HCT116 (cell line): ENCODE measurements around the gene ERRFI1. TPM values are rescaled to one million over a fixed set of nuclear protein-coding genes. Genes with fewer than 3 reads are reported as not detected.

ENCODE experiments used
- ATAC-seq: fragments of 200-7000 bp; cut with Tn5 transposase; 2 replicates; pipeline ENCODE4 v1.9.1; 2020; ENCODE audit warnings: mild to moderate bottlenecking, moderate library complexity
- BruUV-seq: library from RNA; stranded (reverse); fragments of 400-500 nt; replicated peaks from 2 replicates; lab custom pipeline; 2021; lab: Mats Ljungman, UMichigan
- CTCF ChIA-PET: fragments of 300-600 bp; sonication (Branson Sonifier 250); formaldehyde crosslinking; loops from one replicate; lab custom pipeline; 2021; ENCODE audit warnings: antibody characterized with exemption; lab: Charles Lee
- POLR2A ChIA-PET: fragments of 300-600, 350-600 bp; sonication (Branson Sonifier 250); formaldehyde crosslinking; loops from one replicate; lab custom pipeline; 2021; ENCODE audit warnings: antibody characterized with exemption; lab: Charles Lee
- RAD21 ChIA-PET, 2 experiments: fragments of 300-600 bp; sonication (Branson Sonifier 250); formaldehyde crosslinking; loops; one replicate each; lab custom pipeline; 2023; ENCODE audit warnings: low total read pairs in 2 of 2; ENCODE audit not compliant: uncharacterized antibody in 2 of 2, unreplicated experiment in 2 of 2, low non-redundant PET in 1 of 2; lab: Charles Lee
- DNase-seq: peaks from one replicate; pipeline ENCODE4 v3.0.0-alpha.2; 2010; ENCODE audit warnings: low read depth, low spot score
- H2AFZ ChIP-seq: fragments of 200-600 bp; shearing (Covaris generic), sonication (generic); 2 replicates; pipeline ENCODE4 v1.6.1; 2017; ENCODE audit warnings: low read depth, mixed run types, mixed read lengths, antibody characterized with exemption, low read length; ENCODE audit not compliant: poor library complexity, severe bottlenecking
- H3K27ac ChIP-seq: 2 replicates; pipeline ENCODE4 v1.5.1; 2012; ENCODE audit warnings: low read depth, low read length
- H3K27me3 ChIP-seq: fragments of 200-600 bp; sonication (generic); 2 replicates; pipeline ENCODE4 v1.6.1; 2016; ENCODE audit warnings: mixed run types, low read length, mixed read lengths; ENCODE audit not compliant: insufficient read depth
- H3K36me3 ChIP-seq, 2 experiments: fragments of 200-500 bp in 1 of 2; fragments of 200-600 bp in 1 of 2; sonication (Bioruptor generic) in 1 of 2; sonication (generic) in 1 of 2; 2 replicates each; pipeline versions ENCODE4 v1.5.1 to v1.6.1; 2014 to 2016; ENCODE audit warnings: low read length in 2 of 2, inconsistent platforms in 1 of 2, mixed read lengths in 1 of 2, mixed run types in 1 of 2; ENCODE audit not compliant: insufficient read depth in 2 of 2, control insufficient read depth in 1 of 2
- H3K4me1 ChIP-seq, 2 experiments: fragments of 200-600 bp in 1 of 2; sonication (generic) in 1 of 2; 2 replicates each; pipeline versions ENCODE4 v1.5.1 to v1.6.1; 2012 to 2017; ENCODE audit warnings: low read length in 2 of 2, inconsistent platforms in 1 of 2, mild to moderate bottlenecking in 1 of 2, mixed read lengths in 1 of 2, mixed run types in 1 of 2, moderate library complexity in 1 of 2; ENCODE audit not compliant: insufficient read depth in 2 of 2, control insufficient read depth in 1 of 2
- H3K4me2 ChIP-seq: fragments of 200-600 bp; sonication (generic); 2 replicates; pipeline ENCODE4 v1.6.1; 2017; ENCODE audit warnings: mixed run types, low read length, mixed read lengths
- H3K4me3 ChIP-seq, 2 experiments: fragments of 200-600 bp in 1 of 2; sonication (generic) in 1 of 2; replicated peaks in 1 of 2; 2 replicates each; pipeline ENCODE4 v1.5.1; 2011 to 2016; ENCODE audit warnings: low read length in 2 of 2, control low read depth in 1 of 2, low read depth in 1 of 2, mild to moderate bottlenecking in 1 of 2, mixed read lengths in 1 of 2, mixed run types in 1 of 2
- H3K79me2 ChIP-seq: fragments of 200-600 bp; sonication (generic); 2 replicates; pipeline ENCODE4 v1.6.1; 2017; ENCODE audit warnings: mild to moderate bottlenecking, mixed run types, low read length, moderate library complexity, mixed read lengths; ENCODE audit not compliant: insufficient read depth
- H3K9ac ChIP-seq: fragments of 200-600 bp; sonication (generic); 2 replicates; pipeline ENCODE4 v1.6.1; 2016; ENCODE audit warnings: low read length, mixed read lengths
- H3K9me2 ChIP-seq: fragments of 200-600 bp; sonication (generic), shearing (Covaris generic); 2 replicates; pipeline ENCODE4 v1.6.1; 2017; ENCODE audit warnings: mixed run types, mild to moderate bottlenecking, moderate library complexity; ENCODE audit not compliant: insufficient read depth
- H3K9me3 ChIP-seq, 2 experiments: fragments of 200-500 bp in 1 of 2; fragments of 200-600 bp in 1 of 2; sonication (Bioruptor generic) in 1 of 2; sonication (generic) in 1 of 2; 2 replicates each; pipeline ENCODE4 v1.6.1; 2014 to 2017; ENCODE audit warnings: low read length in 2 of 2, mixed read lengths in 2 of 2, inconsistent platforms in 1 of 2, low read depth in 1 of 2, mild to moderate bottlenecking in 1 of 2, mixed run types in 1 of 2, moderate library complexity in 1 of 2; ENCODE audit not compliant: control insufficient read depth in 1 of 2, insufficient read depth in 1 of 2
- H4K20me1 ChIP-seq: fragments of 200-600 bp; sonication (generic), shearing (Covaris generic); 2 replicates; pipeline ENCODE4 v1.6.1; 2017; ENCODE audit warnings: mixed run types, mild to moderate bottlenecking, moderate library complexity; ENCODE audit not compliant: insufficient read depth
- ATF3 ChIP-seq: IDR thresholded peaks from 2 replicates; pipeline ENCODE4 v1.6.1; 2012
- CBX3 ChIP-seq: IDR thresholded peaks from 2 replicates; pipeline ENCODE4 v1.6.1; 2012; ENCODE audit warnings: low read depth
- CEBPB ChIP-seq: IDR thresholded peaks from 2 replicates; pipeline ENCODE4 v1.6.1; 2012; ENCODE audit warnings: low read depth
- CTCF ChIP-seq, 3 experiments: fragments of 200-600 bp in 1 of 3; sonication (generic) in 1 of 3; IDR thresholded peaks in 2 of 3; conservative IDR thresholded peaks in 1 of 3; 2 replicates each; pipeline ENCODE4 v1.5.1; 2012 to 2017; ENCODE audit warnings: low read depth in 2 of 3, low read length in 2 of 3, antibody characterized with exemption in 1 of 3, borderline replicate concordance in 1 of 3, control low read depth in 1 of 3, mild to moderate bottlenecking in 1 of 3, mixed read lengths in 1 of 3, mixed run types in 1 of 3, moderate library complexity in 1 of 3; ENCODE audit not compliant: insufficient read depth in 1 of 3
- EGR1 ChIP-seq: IDR thresholded peaks from 2 replicates; pipeline ENCODE4 v1.6.1; 2012; ENCODE audit warnings: low read depth
- ELF1 ChIP-seq: IDR thresholded peaks from 2 replicates; pipeline ENCODE4 v1.6.1; 2012; ENCODE audit warnings: low read depth, borderline replicate concordance
- EZH2 ChIP-seq: fragments of 200-600 bp; sonication (generic); IDR thresholded peaks from 2 replicates; pipeline ENCODE4 v1.6.1; 2017; ENCODE audit warnings: antibody characterized with exemption, mixed run types
- FOSL1 ChIP-seq: IDR thresholded peaks from 2 replicates; pipeline ENCODE4 v1.6.1; 2012; ENCODE audit warnings: low read depth
- JUND ChIP-seq: IDR thresholded peaks from 2 replicates; pipeline ENCODE4 v1.6.1; 2012
- POLR2A ChIP-seq: IDR thresholded peaks from 2 replicates; pipeline ENCODE4 v1.7.0; 2011; ENCODE audit warnings: borderline replicate concordance; ENCODE audit not compliant: insufficient read depth, insufficient read length; ENCODE audit errors: extremely low read depth
- POLR2AphosphoS5 ChIP-seq: IDR thresholded peaks from 2 replicates; pipeline ENCODE4 v1.6.1; 2011; ENCODE audit warnings: mild to moderate bottlenecking, low read depth, low read length, moderate library complexity
- RAD21 ChIP-seq: IDR thresholded peaks from 2 replicates; pipeline ENCODE4 v1.6.1; 2012; ENCODE audit warnings: low read depth, mild to moderate bottlenecking
- REST ChIP-seq: IDR thresholded peaks from 2 replicates; pipeline ENCODE4 v1.6.1; 2012; ENCODE audit warnings: low read depth
- SIN3A ChIP-seq: IDR thresholded peaks from 2 replicates; pipeline ENCODE4 v1.6.1; 2012; ENCODE audit warnings: low read depth
- SP1 ChIP-seq: IDR thresholded peaks from 2 replicates; pipeline ENCODE4 v1.6.1; 2012; ENCODE audit warnings: low read depth
- SRF ChIP-seq: IDR thresholded peaks from 2 replicates; pipeline ENCODE4 v1.6.1; 2012; ENCODE audit warnings: low read depth
- YY1 ChIP-seq: IDR thresholded peaks from 2 replicates; pipeline ENCODE4 v1.6.1; 2011; ENCODE audit warnings: low read length, low read depth, moderate library complexity, mild to moderate bottlenecking; ENCODE audit not compliant: insufficient replicate concordance; ENCODE audit errors: extremely low read depth
- ZBTB33 ChIP-seq: IDR thresholded peaks from 2 replicates; pipeline ENCODE4 v1.6.1; 2011; ENCODE audit warnings: mild to moderate bottlenecking, low read length, moderate library complexity; ENCODE audit not compliant: insufficient replicate concordance; ENCODE audit errors: extremely low read depth
- ZFX ChIP-seq: fragments of 450-650 bp; IDR thresholded peaks from 2 replicates; pipeline ENCODE4 v1.6.1; 2017
- ZNF274 ChIP-seq: fragments of 200-500 bp; sonication (Bioruptor generic); IDR thresholded peaks from 2 replicates; pipeline ENCODE4 v1.6.1; 2014; ENCODE audit warnings: mild to moderate bottlenecking, low read depth, low read length, inconsistent platforms
- intact Hi-C: fragments of 100-400 bp; cut with micrococcal nuclease; formaldehyde crosslinking; loops from 2 replicates; pipeline ENCODE4 v1.10.0; 2022
- total RNA-seq: library from RNA; stranded (reverse); gene quantifications from one replicate; pipeline ENCODE4 v1.2.1, GENCODE V29; 2021; ENCODE audit not compliant: unreplicated experiment

ERRFI1 gene
- total RNA-seq, 1 experiment from 2014 or later: 777 TPM

GRCh38 chr1:7988576-7988975 is 37.5 kb downstream of the ERRFI1 start (continued):
- no peak for TF ChIP-seq REST
- no peak for TF ChIP-seq ELF1
- TF ChIP-seq CBX3: no peak

- Histone ChIP-seq H3K9me2 (no peaks in the 10 kb centered on the region), H3K79me2 (peaks cover 15% of the 10 kb centered on the region), H4K20me1 (no peaks in the 10 kb centered on the region), H2AFZ (no peak overlapping the region), H3K4me3 (no peak overlapping the region), H3K36me3 (peaks cover 17 to 39% of the 10 kb centered on the region in 2 experiments), H3K9me3 (no peaks in the 10 kb centered on the region), H3K4me2 (no peak overlapping the region), H3K4me1 (peaks cover 0 to 6% of the 10 kb centered on the region in 2 experiments; a peak in 2 of 4 replicates), H3K27me3 (no peaks in the 10 kb centered on the region), H3K27ac (no peak overlapping the region; the same call in 1 of the 2 replicates), H3K9ac (no peak overlapping the region)
- ATAC-seq: 0 out of 2 replicates have a peak, but pooled peaks have one; percentile 9
- intact Hi-C loops: no loop called here
- TF ChIP-seq ZBTB33: no peak
- no peak for TF ChIP-seq EGR1
- no peak for TF ChIP-seq SP1
- no peak for TF ChIP-seq POLR2A
- TF ChIP-seq SRF: no peak
- no peak for TF ChIP-seq FOSL1
- no peak for TF ChIP-seq ELF1
- no peak for TF ChIP-seq JUND
- TF ChIP-seq YY1: no peak
- no peak for TF ChIP-seq RAD21
- no peak for TF ChIP-seq POLR2AphosphoS5
- no peak for TF ChIP-seq CTCF (IDR thresholded peaks at IDR 0.05 in 2 of 3, conservative IDR thresholded peaks at IDR 0.05 in 1 of 3; ENCODE audit: borderline replicate concordance in 1 of 3, insufficient read depth in 1 of 3, low read depth in 2 of 3, low read length in 2 of 3)
- TF ChIP-seq CBX3: no peak
- TF ChIP-seq ZFX: no peak
- no peak for TF ChIP-seq CEBPB
- TF ChIP-seq EZH2: no peak
- no peak for TF ChIP-seq SIN3A
- TF ChIP-seq ZNF274: no peak
- no peak for TF ChIP-seq ATF3
- CTCF ChIA-PET: no interaction called here
- no TSS peak for BruUV-seq
- RAD21 ChIA-PET: no interaction called here
- DNase-seq: no peak
- POLR2A ChIA-PET: no interaction called here
These were observed 38.6 kb downstream of the ERRFI1 start for GRCh38 chr1:7987528-7987927.
